Measurements from ENCODE around the gene RBBP4.

Gene RBBP4

DNA sequence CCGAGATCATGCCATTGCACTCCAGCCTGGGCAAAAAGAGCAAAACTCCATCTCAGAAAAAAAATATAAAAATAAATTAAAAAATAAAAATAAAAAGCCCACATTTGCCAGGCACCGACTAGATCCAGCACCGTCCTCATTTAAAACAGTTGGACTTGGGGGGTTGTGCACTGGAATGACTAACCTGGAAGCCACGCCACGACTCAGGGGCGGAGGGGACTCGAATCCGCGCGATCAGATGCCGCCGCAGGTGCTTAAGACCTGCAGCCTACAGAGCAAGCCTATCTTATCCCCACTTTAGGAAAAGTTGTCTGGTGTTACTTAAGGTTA is 39.2 kb upstream of the RBBP4 start (continued):
- TF ChIP-seq, protein P1, sequence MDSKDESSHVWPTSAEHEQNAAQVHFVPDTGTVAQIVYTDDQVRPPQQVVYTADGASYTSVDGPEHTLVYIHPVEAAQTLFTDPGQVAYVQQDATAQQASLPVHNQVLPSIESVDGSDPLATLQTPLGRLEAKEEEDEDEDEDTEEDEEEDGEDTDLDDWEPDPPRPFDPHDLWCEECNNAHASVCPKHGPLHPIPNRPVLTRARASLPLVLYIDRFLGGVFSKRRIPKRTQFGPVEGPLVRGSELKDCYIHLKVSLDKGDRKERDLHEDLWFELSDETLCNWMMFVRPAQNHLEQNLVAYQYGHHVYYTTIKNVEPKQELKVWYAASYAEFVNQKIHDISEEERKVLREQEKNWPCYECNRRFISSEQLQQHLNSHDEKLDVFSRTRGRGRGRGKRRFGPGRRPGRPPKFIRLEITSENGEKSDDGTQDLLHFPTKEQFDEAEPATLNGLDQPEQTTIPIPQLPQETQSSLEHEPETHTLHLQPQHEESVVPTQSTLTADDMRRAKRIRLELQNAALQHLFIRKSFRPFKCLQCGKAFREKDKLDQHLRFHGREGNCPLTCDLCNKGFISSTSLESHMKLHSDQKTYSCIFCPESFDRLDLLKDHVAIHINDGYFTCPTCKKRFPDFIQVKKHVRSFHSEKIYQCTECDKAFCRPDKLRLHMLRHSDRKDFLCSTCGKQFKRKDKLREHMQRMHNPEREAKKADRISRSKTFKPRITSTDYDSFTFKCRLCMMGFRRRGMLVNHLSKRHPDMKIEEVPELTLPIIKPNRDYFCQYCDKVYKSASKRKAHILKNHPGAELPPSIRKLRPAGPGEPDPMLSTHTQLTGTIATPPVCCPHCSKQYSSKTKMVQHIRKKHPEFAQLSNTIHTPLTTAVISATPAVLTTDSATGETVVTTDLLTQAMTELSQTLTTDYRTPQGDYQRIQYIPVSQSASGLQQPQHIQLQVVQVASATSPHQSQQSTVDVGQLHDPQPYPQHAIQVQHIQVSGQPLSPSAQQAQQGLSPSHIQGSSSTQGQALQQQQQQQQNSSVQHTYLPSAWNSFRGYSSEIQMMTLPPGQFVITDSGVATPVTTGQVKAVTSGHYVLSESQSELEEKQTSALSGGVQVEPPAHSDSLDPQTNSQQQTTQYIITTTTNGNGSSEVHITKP (tag by site-specific recombination; IDR thresholded peaks at IDR 0.05): no peak; the same call in 1 of the 2 replicates

DNA sequence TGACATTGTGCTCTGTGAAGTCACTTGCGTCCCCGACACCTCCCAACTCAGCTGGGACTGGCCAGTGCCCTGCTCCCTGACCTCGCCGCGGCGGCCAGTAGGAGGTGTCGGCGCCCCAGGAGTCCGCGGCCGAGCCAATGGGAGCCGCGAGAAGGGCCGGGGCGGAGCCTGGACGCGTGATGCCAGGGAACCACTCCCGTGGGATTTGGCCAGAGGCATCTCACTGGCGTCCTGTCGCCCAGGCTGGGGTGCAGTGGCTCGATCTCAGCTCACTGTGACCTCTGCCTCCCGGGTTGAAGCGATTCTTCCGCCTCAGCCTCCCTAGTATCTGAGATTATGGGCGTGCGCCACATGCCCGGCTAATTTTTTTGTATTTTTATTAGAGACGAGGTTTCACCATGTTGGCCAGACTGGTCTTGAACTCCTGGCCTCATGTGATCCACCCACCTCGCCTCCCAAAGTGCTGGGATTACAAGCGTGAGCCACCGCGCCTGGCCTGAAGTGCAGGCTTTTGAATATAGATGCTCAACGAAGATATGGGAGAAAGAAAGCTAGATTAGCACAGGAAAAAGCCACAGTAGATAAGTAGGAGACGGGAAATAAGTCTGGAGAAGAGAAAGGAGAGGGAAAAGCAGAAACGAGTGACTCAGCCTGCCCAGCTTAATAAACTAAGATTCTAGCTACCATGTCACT is 38.7 kb upstream of the RBBP4 start:
- no peaks in the 10 kb centered on the region for H3K4me1 ChIP-seq (ENCODE audit: control insufficient read depth, insufficient read depth, low read length)
- ChIA-PET POLR2A (interaction anchor here (0.9 to 1.5 kb wide), 3 partner anchors 39 to 211 kb away, joined by 3 to 9 read pairs (median 4); partner anchors contain the start of genes RBBP4, ZBTB8B and ZBTB8OS), CTCF (interaction anchor here (0.6 to 1.2 kb wide), 4 partner anchors 8 to 442 kb away, joined by 3 to 4 read pairs (median 3); no protein-coding TSS in a partner anchor)
- H3K9me3 ChIP-seq (ENCODE audit: control insufficient read depth, insufficient read depth, low read depth, low read length): no peaks in the 10 kb centered on the region
- H3K27ac ChIP-seq (ENCODE audit: extremely low read depth, low read depth, low read length): no peak overlapping the region
- no peaks in the 10 kb centered on the region for H3K36me3 ChIP-seq (ENCODE audit: control insufficient read depth in 2 of 2, insufficient read depth in 1 of 2, low read length in 2 of 2)
- peak overlapping the region; percentile 53 for H3K4me3 ChIP-seq (ENCODE audit: low read depth, low read length)
- TF ChIP-seq ZNF777 (tag by site-specific recombination; IDR thresholded peaks at IDR 0.05; ENCODE audit: borderline replicate concordance) (no peak), ZNF112 (tag by site-specific recombination; IDR thresholded peaks at IDR 0.05) (no peak), ZNF843 (tag by site-specific recombination; IDR thresholded peaks at IDR 0.05) (peak; percentile 52; the same call in 1 of the 2 replicates), ZNF776 (tag by site-specific recombination; IDR thresholded peaks at IDR 0.05; ENCODE audit: borderline replicate concordance) (no peak), REPIN1 (tag by site-specific recombination; IDR thresholded peaks at IDR 0.05; ENCODE audit: low read depth) (no peak), ZNF585B (tag by site-specific recombination; IDR thresholded peaks at IDR 0.05) (no peak), ZFP69B (tag by site-specific recombination; IDR thresholded peaks at IDR 0.05) (no peak), ZNF335 (tag by site-specific recombination; conservative IDR thresholded peaks at IDR 0.05) (peak; percentile 70), ZNF248 (tag by site-specific recombination; IDR thresholded peaks at IDR 0.05) (no peak), ZNF239 (tag by site-specific recombination; IDR thresholded peaks at IDR 0.05) (no peak), ZNF670 (tag by site-specific recombination; IDR thresholded peaks at IDR 0.05; ENCODE audit: low read depth) (no peak), ZNF133 (tag by site-specific recombination; IDR thresholded peaks at IDR 0.05) (no peak), GLI4 (tag by site-specific recombination; IDR thresholded peaks at IDR 0.05) (no peak), GFI1B (tag by site-specific recombination; IDR thresholded peaks at IDR 0.05) (no peak), ZNF514 (tag by site-specific recombination; IDR thresholded peaks at IDR 0.05) (no peak), ZNF202 (tag by site-specific recombination; IDR thresholded peaks at IDR 0.05; ENCODE audit: borderline replicate concordance) (no peak), ZNF121 (tag by site-specific recombination; IDR thresholded peaks at IDR 0.05) (no peak), ZSCAN30 (tag by site-specific recombination; IDR thresholded peaks at IDR 0.05) (no peak), SCRT2 (tag by site-specific recombination; IDR thresholded peaks at IDR 0.05) (no peak), SCRT1 (tag by site-specific recombination; IDR thresholded peaks at IDR 0.05; ENCODE audit: borderline replicate concordance) (no peak)
- TF ChIP-seq, protein P2, sequence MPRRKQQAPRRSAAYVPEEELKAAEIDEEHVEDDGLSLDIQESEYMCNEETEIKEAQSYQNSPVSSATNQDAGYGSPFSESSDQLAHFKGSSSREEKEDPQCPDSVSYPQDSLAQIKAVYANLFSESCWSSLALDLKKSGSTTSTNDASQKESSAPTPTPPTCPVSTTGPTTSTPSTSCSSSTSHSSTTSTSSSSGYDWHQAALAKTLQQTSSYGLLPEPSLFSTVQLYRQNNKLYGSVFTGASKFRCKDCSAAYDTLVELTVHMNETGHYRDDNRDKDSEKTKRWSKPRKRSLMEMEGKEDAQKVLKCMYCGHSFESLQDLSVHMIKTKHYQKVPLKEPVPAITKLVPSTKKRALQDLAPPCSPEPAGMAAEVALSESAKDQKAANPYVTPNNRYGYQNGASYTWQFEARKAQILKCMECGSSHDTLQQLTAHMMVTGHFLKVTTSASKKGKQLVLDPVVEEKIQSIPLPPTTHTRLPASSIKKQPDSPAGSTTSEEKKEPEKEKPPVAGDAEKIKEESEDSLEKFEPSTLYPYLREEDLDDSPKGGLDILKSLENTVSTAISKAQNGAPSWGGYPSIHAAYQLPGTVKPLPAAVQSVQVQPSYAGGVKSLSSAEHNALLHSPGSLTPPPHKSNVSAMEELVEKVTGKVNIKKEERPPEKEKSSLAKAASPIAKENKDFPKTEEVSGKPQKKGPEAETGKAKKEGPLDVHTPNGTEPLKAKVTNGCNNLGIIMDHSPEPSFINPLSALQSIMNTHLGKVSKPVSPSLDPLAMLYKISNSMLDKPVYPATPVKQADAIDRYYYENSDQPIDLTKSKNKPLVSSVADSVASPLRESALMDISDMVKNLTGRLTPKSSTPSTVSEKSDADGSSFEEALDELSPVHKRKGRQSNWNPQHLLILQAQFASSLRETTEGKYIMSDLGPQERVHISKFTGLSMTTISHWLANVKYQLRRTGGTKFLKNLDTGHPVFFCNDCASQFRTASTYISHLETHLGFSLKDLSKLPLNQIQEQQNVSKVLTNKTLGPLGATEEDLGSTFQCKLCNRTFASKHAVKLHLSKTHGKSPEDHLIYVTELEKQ (tag by site-specific recombination; IDR thresholded peaks at IDR 0.05; ENCODE audit: borderline replicate concordance): no peak
- TF ChIP-seq, protein P3, sequence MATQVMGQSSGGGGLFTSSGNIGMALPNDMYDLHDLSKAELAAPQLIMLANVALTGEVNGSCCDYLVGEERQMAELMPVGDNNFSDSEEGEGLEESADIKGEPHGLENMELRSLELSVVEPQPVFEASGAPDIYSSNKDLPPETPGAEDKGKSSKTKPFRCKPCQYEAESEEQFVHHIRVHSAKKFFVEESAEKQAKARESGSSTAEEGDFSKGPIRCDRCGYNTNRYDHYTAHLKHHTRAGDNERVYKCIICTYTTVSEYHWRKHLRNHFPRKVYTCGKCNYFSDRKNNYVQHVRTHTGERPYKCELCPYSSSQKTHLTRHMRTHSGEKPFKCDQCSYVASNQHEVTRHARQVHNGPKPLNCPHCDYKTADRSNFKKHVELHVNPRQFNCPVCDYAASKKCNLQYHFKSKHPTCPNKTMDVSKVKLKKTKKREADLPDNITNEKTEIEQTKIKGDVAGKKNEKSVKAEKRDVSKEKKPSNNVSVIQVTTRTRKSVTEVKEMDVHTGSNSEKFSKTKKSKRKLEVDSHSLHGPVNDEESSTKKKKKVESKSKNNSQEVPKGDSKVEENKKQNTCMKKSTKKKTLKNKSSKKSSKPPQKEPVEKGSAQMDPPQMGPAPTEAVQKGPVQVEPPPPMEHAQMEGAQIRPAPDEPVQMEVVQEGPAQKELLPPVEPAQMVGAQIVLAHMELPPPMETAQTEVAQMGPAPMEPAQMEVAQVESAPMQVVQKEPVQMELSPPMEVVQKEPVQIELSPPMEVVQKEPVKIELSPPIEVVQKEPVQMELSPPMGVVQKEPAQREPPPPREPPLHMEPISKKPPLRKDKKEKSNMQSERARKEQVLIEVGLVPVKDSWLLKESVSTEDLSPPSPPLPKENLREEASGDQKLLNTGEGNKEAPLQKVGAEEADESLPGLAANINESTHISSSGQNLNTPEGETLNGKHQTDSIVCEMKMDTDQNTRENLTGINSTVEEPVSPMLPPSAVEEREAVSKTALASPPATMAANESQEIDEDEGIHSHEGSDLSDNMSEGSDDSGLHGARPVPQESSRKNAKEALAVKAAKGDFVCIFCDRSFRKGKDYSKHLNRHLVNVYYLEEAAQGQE (tag by site-specific recombination; IDR thresholded peaks at IDR 0.05): no peak
- TF ChIP-seq, protein P4, sequence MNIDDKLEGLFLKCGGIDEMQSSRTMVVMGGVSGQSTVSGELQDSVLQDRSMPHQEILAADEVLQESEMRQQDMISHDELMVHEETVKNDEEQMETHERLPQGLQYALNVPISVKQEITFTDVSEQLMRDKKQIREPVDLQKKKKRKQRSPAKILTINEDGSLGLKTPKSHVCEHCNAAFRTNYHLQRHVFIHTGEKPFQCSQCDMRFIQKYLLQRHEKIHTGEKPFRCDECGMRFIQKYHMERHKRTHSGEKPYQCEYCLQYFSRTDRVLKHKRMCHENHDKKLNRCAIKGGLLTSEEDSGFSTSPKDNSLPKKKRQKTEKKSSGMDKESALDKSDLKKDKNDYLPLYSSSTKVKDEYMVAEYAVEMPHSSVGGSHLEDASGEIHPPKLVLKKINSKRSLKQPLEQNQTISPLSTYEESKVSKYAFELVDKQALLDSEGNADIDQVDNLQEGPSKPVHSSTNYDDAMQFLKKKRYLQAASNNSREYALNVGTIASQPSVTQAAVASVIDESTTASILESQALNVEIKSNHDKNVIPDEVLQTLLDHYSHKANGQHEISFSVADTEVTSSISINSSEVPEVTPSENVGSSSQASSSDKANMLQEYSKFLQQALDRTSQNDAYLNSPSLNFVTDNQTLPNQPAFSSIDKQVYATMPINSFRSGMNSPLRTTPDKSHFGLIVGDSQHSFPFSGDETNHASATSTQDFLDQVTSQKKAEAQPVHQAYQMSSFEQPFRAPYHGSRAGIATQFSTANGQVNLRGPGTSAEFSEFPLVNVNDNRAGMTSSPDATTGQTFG (tag by site-specific recombination; IDR thresholded peaks at IDR 0.05; ENCODE audit: borderline replicate concordance): no peak

Measured in HEK293 (cell line).